ENCODE measurements around the gene MTHFR.

- TF ChIP-seq CTCF (IDR thresholded peaks at IDR 0.05; ENCODE audit: poor library complexity, severe bottlenecking) (no peak), POLR2AphosphoS5 (IDR thresholded peaks at IDR 0.05) (no peak), EP300 (conservative IDR thresholded peaks at IDR 0.05; ENCODE audit: poor library complexity, severe bottlenecking) (no peak), REST (IDR thresholded peaks at IDR 0.05; ENCODE audit: borderline replicate concordance) (no peak), RAD21 (conservative IDR thresholded peaks at IDR 0.05) (no peak), EZH2 (IDR thresholded peaks at IDR 0.05; ENCODE audit: borderline replicate concordance, insufficient read depth, low read length, poor library complexity, severe bottlenecking) (no peak), TAF1 (IDR thresholded peaks at IDR 0.05; ENCODE audit: low read depth) (no peak), MXI1 (conservative IDR thresholded peaks at IDR 0.05; ENCODE audit: poor library complexity, severe bottlenecking) (no peak)
Measured at GRCh38 chr1:11783556-11783955, 22.2 kb downstream of the MTHFR start.

Data from neural cell (in vitro differentiated cells).